ENCODE measurements around the gene SLC35F3. TPM values are rescaled to one million over a fixed set of nuclear protein-coding genes. Genes with fewer than 3 reads are reported as not detected.
A peak's percentile ranks its signal among the peaks of the same experiment; 100 is the strongest.

The SLC35F3 gene
- total RNA-seq, 2 experiments from 2014 or later = 0.59 to 0.70 TPM

DNA sequence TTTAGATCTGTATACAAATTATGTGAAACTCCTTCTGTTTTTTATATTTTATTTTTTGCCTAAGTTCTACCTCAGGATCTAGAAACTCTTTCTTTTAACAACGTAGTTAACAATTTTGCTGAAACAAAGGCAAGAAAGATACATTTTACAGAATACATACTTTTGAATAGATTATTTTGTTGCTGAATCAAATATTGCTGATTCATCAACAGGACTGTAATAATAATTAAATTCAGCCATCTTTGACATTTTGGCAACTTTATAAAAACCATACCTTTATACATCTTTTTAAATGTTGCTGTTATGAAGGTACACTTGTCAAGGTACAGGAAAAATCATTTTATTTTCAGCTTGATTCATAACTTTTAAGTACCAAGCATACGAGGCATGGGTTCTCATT is 458.1 kb downstream of the SLC35F3 start:
- ChIA-PET POLR2A (no interaction called here), CTCF (no interaction called here)
- Mint-ChIP-seq H3K27ac (no peak overlapping the region), H3K9me3 (no peaks in the 10 kb centered on the region), H3K27me3 (no peaks in the 10 kb centered on the region), H3K4me3 (no peak overlapping the region), H3K36me3 (no peaks in the 10 kb centered on the region), H3K4me1 (ENCODE audit: low read depth) (peaks cover 9% of the 10 kb centered on the region)
- intact Hi-C loops (cut with micrococcal nuclease) = no loop called here
- DNase-seq = no peak

DNA sequence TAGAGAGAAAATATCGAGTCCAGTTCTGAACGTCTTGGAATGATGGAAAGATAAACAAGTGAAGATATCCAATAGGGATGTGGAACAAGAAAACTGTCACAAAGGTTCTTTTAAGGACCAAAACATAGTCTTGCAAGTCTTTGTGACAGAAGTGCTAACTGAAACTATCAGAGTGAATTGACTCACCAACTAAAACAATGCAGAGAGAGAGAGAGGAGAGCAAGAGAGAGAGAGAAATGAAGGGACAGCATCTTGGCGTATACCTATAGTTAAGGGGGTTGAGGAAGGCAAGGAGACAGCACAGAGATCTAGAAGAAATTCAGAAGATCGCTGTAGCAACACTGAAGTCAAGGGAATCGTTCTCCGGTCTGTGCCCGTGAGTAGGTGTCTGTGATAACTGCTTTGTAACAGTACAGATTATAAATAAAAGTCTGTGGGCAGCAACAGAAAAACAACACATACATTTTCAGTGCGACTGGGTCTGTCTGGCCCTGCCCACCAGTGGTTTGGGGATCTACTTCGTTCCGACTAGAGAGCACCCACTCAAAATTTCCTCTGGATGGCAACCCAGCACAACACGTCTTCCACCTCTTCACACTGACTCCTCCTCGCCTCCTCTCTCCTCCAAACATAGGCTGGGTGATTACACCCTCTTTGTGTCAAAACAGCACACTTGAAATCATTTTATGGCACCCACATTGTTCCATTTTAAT is 464.0 kb downstream of the SLC35F3 start:
- ChIA-PET POLR2A (no interaction called here), CTCF (interaction anchor here (1.4 to 1.6 kb wide), 2 partner anchors 58 to 254 kb away, joined by 3 read pairs; no protein-coding TSS in a partner anchor)
- H3K36me3 Mint-ChIP-seq = peaks cover 3% of the 10 kb centered on the region
- peak; percentile 67 for DNase-seq
- H3K9me3 Mint-ChIP-seq = no peaks in the 10 kb centered on the region
- peaks cover 32% of the 10 kb centered on the region for H3K4me1 Mint-ChIP-seq (ENCODE audit: low read depth)
- peak overlapping the region; percentile 65 for H3K27ac Mint-ChIP-seq
- no peaks in the 10 kb centered on the region for H3K27me3 Mint-ChIP-seq
- H3K4me3 Mint-ChIP-seq = peak overlapping the region; percentile 12
- intact Hi-C loops (cut with micrococcal nuclease) = loop anchor here (1.0 to 2.0 kb wide), 2 partner anchors 41 to 98 kb away; no protein-coding TSS in a partner anchor

DNA sequence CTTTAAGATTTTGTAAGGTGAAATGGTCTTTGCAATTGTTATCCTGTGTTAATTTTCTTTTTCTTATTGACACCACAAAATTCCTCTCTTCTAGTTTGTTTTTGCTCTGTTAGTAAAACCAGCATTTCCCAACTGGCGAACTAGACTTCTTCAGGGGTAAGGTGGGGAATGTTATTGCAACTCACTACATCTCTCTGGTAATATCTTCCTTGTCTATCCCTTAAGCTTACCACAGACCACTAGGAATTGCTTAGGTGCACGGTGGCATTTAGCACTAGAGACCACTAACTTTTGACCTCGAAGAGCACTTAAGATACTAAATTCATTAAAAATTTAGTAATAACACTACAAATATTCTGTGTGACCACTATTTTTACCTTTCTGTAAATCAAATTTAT is 464.6 kb downstream of the SLC35F3 start:
- H3K36me3 Mint-ChIP-seq = peaks cover 3% of the 10 kb centered on the region
- POLR2A ChIA-PET = no interaction called here
- CTCF ChIA-PET = interaction anchor here (1.4 to 1.6 kb wide), 2 partner anchors 59 to 254 kb away, joined by 3 read pairs; no protein-coding TSS in a partner anchor
- H3K9me3 Mint-ChIP-seq = no peaks in the 10 kb centered on the region
- peak overlapping the region; percentile 12 for H3K4me3 Mint-ChIP-seq
- DNase-seq = no peak
- no peaks in the 10 kb centered on the region for H3K27me3 Mint-ChIP-seq
- peak overlapping the region; percentile 65 for H3K27ac Mint-ChIP-seq
- H3K4me1 Mint-ChIP-seq (ENCODE audit: low read depth) = peaks cover 32% of the 10 kb centered on the region
- intact Hi-C loops (cut with micrococcal nuclease) = loop anchor here (2.0 kb wide), 1 partner anchor 98 kb away; no protein-coding TSS in a partner anchor

DNA sequence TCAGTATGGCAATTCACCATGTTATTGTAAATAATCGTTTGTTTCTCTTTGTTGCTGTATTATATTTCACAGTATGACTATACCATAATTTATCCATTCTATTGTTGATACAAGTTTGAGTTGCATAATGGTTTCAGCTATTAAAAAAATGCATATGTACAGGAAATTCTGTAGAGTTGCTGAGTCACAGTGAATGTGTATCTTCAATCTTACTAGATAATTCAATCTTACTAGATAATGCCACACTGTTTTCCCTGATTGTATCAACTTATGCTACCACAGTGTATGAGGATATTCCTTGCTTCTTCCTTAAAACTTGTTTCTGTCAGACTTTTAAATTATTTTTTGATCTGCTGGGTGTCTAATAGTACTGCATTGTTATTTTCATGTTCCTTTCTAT is 465.3 kb downstream of the SLC35F3 start:
- Mint-ChIP-seq H3K27me3 (no peaks in the 10 kb centered on the region), H3K9me3 (no peaks in the 10 kb centered on the region), H3K4me1 (ENCODE audit: low read depth) (peaks cover 40% of the 10 kb centered on the region), H3K27ac (peak overlapping the region; percentile 2), H3K4me3 (no peak overlapping the region), H3K36me3 (peaks cover 9% of the 10 kb centered on the region)
- DNase-seq = no peak
- intact Hi-C loops (cut with micrococcal nuclease) = loop anchor here (2.0 kb wide), 1 partner anchor 99 kb away; no protein-coding TSS in a partner anchor
- ChIA-PET POLR2A (no interaction called here), CTCF (interaction anchor here (1.4 kb wide), 1 partner anchor 60 kb away, joined by 3 read pairs; no protein-coding TSS in a partner anchor)

DNA sequence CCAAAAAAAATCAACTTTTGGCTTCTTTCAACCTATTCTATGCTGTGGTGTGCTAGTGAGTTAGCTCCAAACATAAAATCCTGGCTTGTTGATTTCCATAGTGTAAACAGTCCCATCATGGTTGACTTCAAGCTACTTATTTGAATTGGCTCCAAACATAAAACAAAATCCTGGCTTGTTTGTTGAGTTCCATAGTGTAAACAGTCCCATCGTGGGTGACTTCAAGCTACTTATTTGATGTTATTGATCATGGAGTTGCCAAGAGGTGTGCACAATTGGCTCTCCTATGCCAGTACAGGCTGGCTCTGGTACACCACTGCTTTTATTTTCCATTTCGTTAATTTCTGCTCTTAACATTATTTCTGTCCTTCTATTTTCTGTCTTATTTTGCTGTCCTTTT is 466.9 kb downstream of the SLC35F3 start:
- H3K36me3 Mint-ChIP-seq = peaks cover 21% of the 10 kb centered on the region
- no peaks in the 10 kb centered on the region for H3K27me3 Mint-ChIP-seq
- POLR2A ChIA-PET = no interaction called here
- H3K4me1 Mint-ChIP-seq (ENCODE audit: low read depth) = peaks cover 54% of the 10 kb centered on the region
- DNase-seq = no peak
- CTCF ChIA-PET = interaction anchor here (0.9 to 1.6 kb wide), 3 partner anchors 44 to 61 kb away, joined by 4 read pairs; no protein-coding TSS in a partner anchor
- no peak overlapping the region for H3K27ac Mint-ChIP-seq
- H3K4me3 Mint-ChIP-seq = no peak overlapping the region
- no peaks in the 10 kb centered on the region for H3K9me3 Mint-ChIP-seq
- intact Hi-C loops (cut with micrococcal nuclease) = no loop called here

DNA sequence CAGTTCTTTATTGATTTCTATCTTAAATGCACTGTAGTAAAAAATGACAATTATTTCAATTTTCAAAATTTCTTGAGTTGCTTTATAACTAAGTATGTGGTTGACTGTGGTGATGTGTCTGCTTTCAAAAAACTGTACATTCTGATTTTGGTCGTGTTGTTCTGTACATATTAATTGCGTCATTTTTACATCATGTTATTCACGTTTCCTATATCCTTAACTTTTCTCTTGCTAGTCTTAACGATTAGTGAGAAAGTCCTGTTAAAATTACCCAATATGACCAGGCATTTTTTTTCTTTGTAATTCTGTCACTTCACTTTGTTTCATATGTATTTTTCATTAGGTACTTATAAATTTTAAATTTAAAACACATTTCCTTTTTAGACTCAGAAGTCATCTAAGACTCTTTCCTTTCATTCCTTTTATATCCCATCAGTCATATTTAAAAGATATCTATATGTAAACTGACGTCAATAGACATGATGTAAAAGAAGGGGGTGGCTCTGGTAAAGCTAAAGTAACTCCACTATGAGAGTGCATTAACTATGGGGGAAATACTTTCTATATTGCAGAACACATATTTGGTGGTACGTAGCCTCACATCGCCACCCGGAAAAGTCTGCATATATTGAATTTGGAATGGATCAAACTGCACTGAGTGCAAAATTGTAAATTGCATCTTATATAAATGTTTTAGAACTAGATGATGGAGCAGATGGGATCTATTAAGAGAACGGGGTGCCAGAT is 467.7 kb downstream of the SLC35F3 start:
- POLR2A ChIA-PET = interaction anchor here (1.8 to 2.0 kb wide), 2 partner anchors 36 to 106 kb away, joined by 7 to 10 read pairs; no protein-coding TSS in a partner anchor
- CTCF ChIA-PET = interaction anchor here (1.6 to 2.5 kb wide), 3 partner anchors 37 to 45 kb away, joined by 4 to 13 read pairs (median 10); no protein-coding TSS in a partner anchor
- peak overlapping the region; percentile 100 for H3K27ac Mint-ChIP-seq
- peaks cover 26% of the 10 kb centered on the region for H3K36me3 Mint-ChIP-seq
- intact Hi-C loops (cut with micrococcal nuclease) = loop anchor here (2.0 kb wide), 5 partner anchors 15 to 957 kb away; partner anchors contain the start of genes ARID4B, GGPS1 and TARBP1
- H3K9me3 Mint-ChIP-seq = no peaks in the 10 kb centered on the region
- no peak for DNase-seq
- H3K4me1 Mint-ChIP-seq (ENCODE audit: low read depth) = peaks cover 59% of the 10 kb centered on the region
- H3K27me3 Mint-ChIP-seq = no peaks in the 10 kb centered on the region
- H3K4me3 Mint-ChIP-seq = peak overlapping the region; percentile 97

DNA sequence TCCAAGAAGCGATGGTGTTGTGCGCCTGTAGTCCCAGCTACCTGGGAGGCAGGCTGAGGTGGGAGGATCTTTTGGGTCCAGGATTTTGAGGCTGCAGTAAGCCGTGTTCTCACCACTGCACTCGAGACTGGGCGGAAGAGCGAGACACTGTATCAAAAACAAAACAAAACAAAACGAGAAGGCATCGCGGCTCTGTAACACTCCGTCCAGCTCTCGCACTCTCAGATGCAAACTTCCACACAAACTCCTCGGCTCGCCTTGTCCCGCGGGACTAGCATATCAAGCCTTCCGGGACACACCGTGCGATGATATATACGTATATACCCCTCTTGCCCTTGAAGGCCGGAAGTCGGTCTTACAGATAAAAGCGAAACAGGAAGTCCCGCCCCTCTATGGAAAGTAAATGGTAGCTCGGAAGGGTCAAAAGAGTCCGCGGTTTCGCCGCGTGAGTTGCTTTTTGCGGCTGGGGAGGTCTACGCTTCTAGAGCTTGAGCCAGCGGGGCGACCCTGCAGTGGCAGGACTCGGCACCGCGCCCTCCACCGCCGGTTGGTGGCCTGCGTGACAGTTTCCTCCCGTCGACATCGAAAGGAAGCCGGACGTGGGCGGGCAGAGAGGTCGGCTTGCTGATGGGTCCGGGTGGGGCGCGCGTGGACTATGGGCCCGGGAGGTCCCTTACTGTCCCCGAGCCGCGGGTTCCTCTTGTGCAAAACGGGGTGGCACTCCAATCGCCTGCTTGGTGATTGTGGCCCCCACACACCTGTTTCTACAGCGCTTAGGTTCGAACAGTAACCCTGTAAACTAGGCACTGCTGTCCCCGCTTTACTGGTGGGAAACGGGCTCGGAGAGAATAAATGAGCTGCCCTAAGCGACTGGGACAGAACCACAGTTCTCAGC is 468.8 kb downstream of the SLC35F3 start, which contains the start of gene COA6:
Gene COA6, plus strand, starts transcription at position 393 of the 895 bp plus-strand sequence. Its CDS starts 11 bp downstream, at position 404.
- ChIA-PET CTCF (interaction anchor here (1.0 to 3.2 kb wide), 6 partner anchors 25 to 106 kb away, joined by 3 to 13 read pairs (median 8); partner anchors contain the start of gene TARBP1), POLR2A (interaction anchor here (0.6 to 2.3 kb wide), 13 partner anchors 9 to 1131 kb away, joined by 3 to 12 read pairs (median 4); partner anchors contain the start of gene B3GALNT2)
- H3K4me3 Mint-ChIP-seq = peak within 1 kb of the TSS; percentile 97
- peaks cover 37% of the 10 kb centered on the region for H3K36me3 Mint-ChIP-seq
- intact Hi-C loops (cut with micrococcal nuclease) = loop anchor here (1.0 to 2.0 kb wide), 7 partner anchors 17 to 955 kb away; partner anchors contain the start of genes ARID4B, GGPS1 and TARBP1
- DNase-seq = peak; percentile 92
- H3K27me3 Mint-ChIP-seq = no peaks in the 10 kb centered on the region
- H3K9me3 Mint-ChIP-seq = no peaks in the 10 kb centered on the region
- peaks cover 60% of the 10 kb centered on the region for H3K4me1 Mint-ChIP-seq (ENCODE audit: low read depth)
- H3K27ac Mint-ChIP-seq = peak within 1 kb of the TSS; percentile 100

DNA sequence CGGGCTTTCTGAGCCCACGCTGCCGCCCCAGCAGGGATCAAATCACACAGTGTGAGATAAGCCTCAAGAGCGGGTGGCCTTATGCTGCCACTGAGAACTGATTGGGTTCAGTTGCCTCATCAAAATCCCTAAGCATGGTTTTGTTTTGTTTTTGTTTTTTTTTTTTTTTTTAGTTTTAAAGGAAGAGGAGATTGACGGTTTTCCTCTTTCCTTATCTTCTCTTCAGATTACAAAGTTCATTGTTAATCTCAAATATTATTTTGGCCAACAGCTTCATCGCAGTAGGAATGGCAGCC is 469.4 kb downstream of the SLC35F3 start:
- ChIA-PET CTCF (interaction anchor here (1.0 to 3.2 kb wide), 6 partner anchors 25 to 105 kb away, joined by 3 to 13 read pairs (median 8); partner anchors contain the start of gene TARBP1), POLR2A (interaction anchor here (0.7 to 2.3 kb wide), 11 partner anchors 10 to 1131 kb away, joined by 3 to 12 read pairs (median 5); partner anchors contain the start of gene B3GALNT2)
- H3K9me3 Mint-ChIP-seq = no peaks in the 10 kb centered on the region
- peak overlapping the region; percentile 100 for H3K27ac Mint-ChIP-seq
- H3K4me3 Mint-ChIP-seq = peak overlapping the region; percentile 97
- intact Hi-C loops (cut with micrococcal nuclease) = loop anchor here (1.0 to 2.0 kb wide), 7 partner anchors 17 to 955 kb away; partner anchors contain the start of genes ARID4B, GGPS1 and TARBP1
- DNase-seq = no peak
- H3K27me3 Mint-ChIP-seq = no peaks in the 10 kb centered on the region
- H3K4me1 Mint-ChIP-seq (ENCODE audit: low read depth) = peaks cover 55% of the 10 kb centered on the region
- H3K36me3 Mint-ChIP-seq = peaks cover 41% of the 10 kb centered on the region

Small RNA genes lying within 50 kb of the gene (microRNA-seq; reads per million reads assigned to microRNA genes)
- gene MIR4671 (ENCODE audit: borderline microRNAs expressed, borderline number of aligned reads, borderline replicate concordance) = not detected

Data from activated CD4-positive, alpha-beta memory T cell treated with anti-CD3 and anti-CD28 coated beads for 36 hours (primary cell).